HG03571 (cell line): Measurements from ENCODE around the gene IMMP2L.
"Not testable (repeated sequence)": the region's sequence is repeated elsewhere in the genome, so short reads cannot be mapped to it uniquely, and the experiment has no call there.

Source experiments
- ATAC-seq: cut with Tn5 transposase; IDR thresholded peaks from one replicate; pipeline ENCODE4 v1.9.1; 2021; ENCODE audit not compliant: unreplicated experiment

Gene IMMP2L

DNA sequence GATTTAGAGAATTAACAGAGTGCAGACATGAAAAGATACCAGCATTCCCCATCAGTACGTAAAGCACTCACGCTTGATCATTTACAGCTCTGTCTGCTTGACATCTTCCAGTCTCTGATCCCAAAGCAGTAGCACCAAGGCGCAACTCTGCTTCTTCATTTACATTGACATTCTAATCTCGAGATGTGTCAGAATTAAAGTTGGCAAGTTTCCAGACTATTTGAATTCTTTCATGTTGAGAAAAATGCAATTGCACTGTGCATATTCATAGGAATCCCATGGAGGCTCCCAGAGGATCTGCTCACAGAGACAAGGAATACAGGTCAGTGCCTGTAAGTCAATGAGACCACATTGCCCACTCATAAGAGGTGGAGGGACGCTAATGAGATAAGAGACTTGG, 287.4 kb downstream of the IMMP2L start:
- no peak for ATAC-seq

DNA sequence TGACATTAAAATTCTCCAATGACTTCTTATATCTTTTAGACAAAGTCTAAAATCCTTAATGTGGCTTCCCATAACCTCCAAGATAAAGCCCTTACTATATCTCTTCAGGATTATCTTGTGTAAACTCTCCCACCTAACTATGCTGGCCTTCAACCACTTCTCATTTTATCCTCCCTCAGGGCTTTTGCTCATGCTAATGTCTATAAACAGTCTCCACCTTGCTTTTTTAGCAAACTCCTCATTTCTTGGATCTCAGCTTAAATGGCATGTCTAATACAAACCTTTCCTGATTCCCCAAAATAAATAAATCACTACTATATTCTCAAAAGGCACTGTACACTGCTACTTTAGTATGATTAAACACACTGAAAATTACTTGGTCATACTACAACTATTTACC, 290.2 kb downstream of the IMMP2L start:
- ATAC-seq, result no peak

DNA sequence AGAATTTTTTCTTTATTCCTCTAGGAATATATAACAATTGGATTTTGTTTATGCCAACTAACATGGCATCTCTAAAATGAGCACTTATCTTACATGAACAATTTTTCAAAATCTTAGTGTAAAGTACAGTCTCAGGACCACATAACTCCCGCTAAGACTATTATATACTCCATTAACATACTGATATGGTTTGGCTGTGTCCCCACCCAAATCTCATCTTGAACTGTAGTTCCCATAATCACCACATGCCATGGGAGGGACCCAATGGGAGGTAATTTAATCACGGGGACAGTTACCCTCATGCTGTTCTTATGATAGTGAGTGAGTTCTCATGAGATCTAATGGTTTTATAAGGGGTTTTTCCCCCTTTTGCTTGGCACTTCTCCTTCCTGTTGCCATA, 291.5 kb downstream of the IMMP2L start:
- not testable (repeated sequence) for ATAC-seq

DNA sequence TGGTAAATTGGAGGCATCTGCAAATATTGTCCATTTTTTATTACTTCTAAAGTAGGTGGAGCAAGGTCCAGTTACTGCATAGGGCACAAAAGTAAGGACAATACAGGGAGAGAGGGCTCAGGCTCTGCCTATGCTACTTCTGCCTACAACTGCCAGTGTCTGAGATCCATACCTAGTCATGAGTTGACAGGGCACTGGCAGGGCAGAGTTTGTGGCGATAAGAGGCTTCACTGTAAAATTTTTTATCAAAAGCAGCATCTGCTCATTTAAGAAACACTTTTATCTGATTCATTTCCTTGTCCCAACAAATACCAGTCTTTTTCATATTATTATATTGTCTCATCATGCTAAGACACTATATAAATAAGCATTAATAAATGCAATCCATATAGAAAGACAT, 293.4 kb downstream of the IMMP2L start:
- no peak for ATAC-seq

DNA sequence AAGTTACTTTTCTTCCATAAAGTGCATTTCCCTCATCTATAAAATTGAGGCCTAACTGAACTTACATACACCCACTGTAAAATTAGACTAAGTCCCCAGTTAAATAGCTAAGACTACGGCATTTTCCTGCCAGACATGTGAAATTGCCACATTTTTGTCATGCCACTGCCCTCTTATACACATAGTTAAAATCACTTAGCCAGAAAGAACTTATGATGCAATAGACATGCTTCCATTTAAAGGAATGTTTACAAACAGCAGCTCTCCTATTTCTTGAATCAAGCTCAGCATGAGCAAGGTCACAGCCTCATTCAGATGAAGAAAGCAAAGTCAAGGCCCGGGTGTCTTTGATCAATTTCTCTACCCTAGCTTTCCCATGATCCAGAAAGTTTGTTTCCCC, 295.7 kb downstream of the IMMP2L start:
- no peak for ATAC-seq

DNA sequence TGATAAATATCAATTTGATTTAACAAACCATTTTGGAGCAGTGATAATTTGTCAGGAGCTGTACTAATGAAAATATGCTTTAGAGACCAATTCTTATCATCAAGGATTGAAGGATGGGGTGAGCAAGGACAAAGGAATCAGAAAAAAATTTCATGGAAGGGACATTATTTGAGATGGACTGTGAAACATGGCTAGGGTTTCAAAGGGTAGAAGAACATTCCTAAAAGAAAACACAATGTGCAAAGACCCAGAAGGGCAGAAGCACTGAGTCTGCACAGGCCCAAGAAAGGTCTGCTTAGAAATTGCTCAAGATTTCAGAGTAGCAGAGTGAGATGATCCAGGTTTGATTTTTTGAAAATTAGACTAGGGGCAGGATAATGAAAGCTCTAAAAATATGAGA, 296.9 kb downstream of the IMMP2L start:
- no peak for ATAC-seq

DNA sequence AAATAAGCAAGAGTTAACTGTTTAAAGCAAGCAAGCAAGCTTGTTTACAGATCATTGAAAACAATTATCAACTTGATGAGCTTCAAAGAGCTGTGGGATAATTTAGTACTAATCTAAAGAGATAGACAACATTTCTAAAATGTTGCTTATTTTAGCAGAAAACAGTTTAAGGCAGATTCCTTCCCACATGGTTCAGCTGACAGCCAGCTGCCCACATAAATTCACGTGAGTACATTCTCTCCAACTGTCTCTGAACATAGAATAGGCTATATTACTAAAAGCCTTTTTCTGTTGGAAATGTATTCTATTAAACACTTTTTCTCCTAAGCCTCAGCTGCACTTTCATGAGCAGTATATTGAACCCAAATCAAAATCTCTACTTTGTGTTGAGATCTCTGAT, 297.3 kb downstream of the IMMP2L start:
- ATAC-seq, result no peak

DNA sequence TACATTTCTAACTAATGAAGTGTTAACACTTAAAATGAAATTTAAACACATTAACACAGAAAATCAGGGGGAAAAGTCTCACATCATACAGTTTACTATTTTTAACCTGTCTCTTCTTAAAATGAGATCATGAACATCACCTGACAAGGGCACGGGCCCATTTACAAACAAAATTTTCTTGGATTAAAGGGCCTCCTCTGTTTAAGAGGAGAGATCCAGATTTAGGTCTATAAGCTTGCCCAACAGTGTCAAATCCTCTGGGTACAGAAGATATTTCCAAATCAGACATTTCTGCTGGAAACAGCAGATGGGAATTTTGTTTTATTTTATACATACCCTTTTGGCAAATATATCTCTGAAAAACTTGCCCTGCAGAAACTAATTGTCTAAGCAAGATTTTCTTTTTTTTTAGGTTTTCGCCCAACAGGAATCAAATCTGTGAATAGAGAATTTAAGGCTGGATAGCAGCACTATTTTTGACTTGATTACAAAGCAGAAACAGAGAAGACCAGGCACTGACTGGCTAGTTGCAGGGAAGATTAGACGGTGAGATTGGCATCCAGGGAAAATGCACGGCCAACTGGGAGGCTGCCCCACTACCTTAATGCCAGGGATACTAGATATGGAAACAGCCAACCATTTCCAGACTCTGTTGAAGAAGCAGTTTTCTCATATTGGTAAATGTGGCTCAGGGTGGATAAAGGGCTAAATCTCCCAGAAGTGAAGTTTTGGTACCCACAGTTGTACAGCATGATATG, 298.0 kb downstream of the IMMP2L start:
- no peak for ATAC-seq

DNA sequence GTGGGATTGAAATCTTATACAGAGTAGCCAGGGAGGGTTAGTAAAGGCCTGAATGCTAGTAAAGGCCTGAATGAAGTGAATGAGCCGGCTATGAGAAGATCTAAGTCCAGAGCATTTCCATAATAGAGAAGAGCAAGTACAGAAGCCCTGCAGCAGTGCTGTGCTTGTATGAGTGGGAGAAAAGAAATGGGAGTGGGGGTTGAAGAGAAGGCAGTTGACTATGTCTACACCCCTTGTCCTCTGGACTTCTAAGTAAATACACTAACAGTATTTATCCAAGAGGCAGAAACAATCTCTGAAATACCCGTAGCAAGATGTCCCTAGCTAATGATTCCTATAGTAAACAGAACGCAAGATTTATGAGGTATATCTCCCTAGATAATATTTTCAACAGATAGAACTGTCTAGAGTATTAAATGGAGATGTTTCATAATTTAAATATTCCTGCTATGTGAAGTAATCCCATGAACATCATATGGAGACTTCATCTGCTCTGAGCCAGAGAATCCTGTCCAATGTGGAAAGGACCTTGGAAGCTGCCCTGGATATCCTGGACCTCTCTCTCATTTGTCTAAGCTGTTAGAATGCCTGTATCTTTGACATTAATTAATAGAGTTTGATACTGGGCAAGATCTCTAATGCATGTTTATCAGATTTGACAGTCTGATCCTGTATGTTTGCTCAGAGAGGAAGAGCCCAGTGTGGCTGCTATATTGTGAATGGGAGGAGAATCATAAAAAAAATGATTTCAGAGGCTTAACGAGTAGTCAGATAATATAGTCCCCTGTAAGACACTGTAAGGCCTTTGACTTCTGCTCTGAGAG, 299.8 kb downstream of the IMMP2L start:
- no peak for ATAC-seq

DNA sequence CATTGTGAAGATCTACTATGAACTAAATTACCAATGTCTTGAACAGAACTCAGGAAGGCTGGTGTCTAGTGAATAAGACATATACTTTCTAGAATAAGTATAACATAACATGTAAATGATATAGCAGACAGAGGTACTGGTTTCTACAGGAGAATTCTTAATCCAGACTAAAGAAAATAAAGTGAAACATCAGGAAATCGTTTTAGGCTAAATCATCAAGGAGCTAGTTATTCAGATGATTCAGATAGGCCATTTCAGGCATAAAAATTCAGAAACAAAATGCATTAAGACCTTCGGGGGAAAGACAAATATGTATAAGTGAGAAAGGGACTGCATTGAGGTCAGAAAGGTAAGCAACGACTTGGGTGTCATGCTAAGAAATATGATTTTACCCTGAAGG, 300.8 kb downstream of the IMMP2L start:
- no peak for ATAC-seq

DNA sequence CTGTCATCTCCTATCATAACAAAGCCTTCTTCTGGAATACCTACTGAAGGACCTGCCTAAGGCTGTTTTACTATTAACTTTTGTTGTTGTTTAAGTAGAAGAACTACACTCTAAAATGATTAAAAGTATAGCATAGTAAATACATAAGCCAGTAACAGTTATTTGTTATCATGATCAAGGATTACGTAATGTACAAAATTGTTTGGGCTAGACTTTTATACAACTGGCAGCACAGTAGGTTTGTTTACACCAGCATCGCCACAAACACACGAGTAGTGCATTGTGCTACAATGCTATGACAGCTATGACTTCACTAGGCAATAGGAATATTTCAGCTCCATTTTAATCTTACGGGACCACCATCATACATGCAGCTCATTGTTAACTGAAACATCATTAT, 302.3 kb downstream of the IMMP2L start:
- ATAC-seq, result no peak

DNA sequence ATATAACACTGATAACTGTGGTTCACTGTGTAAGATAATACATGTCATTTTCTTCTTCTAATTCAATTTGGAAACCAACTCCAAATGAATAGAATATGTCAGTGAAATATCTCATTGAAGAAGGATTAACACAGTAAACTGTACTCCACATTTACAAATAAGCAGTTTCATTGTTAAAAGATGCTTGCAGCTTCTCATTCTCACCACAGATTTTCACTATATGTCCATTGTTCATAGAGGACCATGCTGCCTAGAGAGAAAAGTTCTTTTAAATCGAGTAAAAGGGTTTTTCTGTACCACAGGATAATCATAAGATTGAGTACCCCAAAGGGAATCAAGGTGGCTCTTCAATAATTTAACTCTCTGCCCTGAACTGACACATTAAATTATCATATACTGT, 305.9 kb downstream of the IMMP2L start:
- no peak for ATAC-seq

DNA sequence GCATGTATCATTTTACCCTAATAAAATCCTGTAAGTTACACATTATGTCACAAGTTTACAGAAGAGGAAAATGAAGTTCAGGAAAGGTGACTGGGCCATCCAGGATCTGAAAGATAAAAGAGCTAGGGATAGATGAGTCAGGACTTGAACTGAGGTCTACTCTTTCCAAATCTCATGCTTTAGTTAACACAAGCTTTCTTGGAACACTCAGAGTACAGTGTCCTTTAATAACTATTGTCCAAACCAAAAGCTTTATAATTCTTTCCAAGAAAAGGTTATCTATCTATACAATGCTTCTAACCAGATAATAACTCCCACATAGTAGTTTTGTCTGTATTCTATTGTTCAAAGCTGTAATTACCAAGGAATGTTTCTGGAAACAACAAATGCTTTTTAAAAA, 306.7 kb downstream of the IMMP2L start:
- no peak for ATAC-seq

DNA sequence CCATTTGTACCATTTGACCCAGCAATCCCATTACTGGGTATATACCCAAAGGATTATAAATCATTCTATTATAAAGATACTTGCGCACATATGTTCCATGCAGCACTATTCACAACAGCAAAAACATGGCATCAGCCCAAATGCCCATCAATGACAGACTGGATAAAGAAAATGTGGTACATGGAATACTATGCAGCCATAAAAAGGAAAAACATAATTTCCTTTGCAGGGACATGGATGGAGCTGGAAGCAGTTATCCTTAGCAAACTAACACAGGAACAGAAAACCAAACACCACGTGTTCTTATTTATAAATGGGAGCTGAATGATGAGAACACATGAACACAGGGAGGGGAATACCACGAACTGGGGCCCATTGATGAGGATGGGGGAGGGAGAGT, 310.9 kb downstream of the IMMP2L start:
- not testable (repeated sequence) for ATAC-seq

DNA sequence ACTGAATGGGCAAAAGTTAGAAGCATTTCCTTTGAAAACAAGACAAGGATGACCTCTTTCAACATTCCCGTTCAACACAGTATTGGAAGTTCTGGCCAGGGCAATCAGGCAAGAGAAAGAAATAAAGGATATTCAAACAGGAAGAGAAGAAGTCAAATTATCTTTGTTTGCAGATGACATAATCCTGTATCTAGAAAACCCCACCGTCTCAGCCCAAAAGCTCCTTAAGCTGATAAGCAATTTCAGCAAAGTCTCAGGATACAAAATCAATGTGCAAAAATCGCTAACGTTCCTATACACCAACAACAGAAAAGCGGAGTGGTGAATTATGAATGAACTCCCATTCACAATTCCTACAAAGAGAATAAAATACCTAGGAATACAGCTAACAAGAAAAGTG, 312.5 kb downstream of the IMMP2L start:
- not testable (repeated sequence) for ATAC-seq

DNA sequence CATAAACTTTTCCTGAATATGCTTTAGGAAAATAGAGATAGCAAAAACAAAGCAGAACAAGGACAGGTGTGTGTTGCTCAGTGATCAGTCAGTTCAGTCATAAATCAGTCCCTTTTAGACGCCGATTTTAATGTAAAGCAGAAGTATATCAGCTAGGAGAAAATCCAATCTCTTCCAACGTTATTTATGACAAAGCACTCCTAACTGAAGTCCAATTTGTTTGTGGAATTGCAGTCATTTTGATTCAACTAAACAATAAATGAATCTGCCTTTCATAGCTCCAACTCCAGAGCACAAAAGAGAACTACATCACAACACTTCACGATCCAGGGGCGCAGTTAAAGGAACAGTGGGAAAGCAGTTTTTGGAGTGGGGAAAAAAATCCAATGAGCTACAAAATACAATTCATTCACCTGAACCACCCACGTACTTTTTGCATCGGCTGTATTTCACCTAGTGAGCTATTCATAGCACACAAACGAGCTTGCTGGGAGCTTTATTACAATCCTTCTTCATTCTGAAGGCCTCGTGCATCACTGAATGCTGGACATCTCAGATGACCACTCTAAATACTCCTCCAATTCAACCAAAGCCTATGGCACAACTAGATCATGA, 320.0 kb downstream of the IMMP2L start:
- ATAC-seq, result no peak

DNA sequence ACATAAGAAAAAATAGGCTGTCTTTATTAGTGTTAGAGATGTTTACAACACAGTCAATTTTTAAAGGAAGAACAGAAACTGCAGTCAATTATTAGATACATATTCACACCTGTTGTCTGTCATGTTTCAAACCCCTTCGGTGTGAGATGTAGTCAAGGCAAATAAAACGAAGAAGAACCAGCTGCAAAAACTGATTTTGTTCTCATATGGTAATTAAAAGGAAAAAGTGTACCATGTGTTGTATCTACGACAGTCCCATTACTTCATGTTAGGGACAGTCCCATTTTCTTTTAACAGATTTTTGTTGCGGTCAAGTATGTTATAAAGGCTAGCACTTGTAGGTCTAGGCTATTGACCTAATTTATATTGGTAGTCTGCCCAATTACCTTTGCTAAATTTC, 321.9 kb downstream of the IMMP2L start:
- no peak for ATAC-seq

DNA sequence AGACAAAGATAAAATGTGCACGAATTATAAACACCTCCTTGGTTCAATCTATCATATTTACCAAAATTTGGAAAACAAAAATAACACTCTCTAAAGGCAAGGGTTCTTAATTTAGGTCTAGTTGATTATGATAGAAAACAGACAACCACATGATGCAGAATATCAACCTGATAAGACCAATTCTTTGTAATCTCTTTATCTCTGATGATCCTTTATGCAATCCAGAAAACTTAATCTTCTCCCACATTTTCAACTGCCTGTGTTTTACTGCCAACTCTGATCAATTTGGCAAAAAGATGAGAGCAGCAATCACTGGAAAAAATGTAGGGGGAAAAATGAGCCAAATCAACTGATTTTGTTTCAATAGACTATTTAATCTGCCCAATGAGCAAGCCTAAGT, 322.9 kb downstream of the IMMP2L start:
- ATAC-seq, result no peak

DNA sequence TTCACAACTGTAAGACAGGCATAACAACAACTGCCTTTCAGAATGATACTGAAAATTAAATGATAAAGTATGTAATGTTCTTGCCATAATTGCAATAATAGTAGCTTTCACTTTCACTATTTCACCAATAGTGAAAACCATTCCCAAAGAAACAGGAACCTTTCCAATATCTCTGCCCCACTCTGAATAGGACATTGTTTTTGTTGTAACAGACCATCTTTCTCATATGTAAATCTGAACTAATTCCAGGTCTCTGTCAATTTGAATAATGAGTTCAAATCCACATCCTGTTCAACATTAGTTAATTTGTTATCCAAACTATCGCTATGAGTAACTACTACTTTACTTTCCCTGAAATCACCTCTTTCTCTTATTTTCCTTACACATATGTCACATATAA, 323.4 kb downstream of the IMMP2L start:
- no peak for ATAC-seq

DNA sequence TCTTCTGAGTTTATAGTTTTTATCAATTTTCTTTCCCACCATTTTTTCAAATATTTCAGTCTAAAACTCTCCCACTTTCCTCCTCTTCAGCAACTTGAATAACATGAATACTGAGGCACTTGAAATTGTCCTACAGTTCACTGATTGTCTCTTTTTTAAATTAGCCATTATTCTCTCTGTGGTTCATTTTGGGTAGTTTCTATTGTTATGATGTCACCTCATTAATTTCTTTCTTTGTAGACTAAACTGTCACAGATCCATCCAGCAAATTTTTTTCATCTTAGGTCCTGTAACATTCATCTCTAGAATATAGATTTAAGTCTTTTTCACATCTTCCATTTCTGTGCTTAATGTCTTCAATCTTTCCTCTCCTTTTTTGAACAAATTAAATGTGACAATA, 326.6 kb downstream of the IMMP2L start:
- ATAC-seq, result no peak

DNA sequence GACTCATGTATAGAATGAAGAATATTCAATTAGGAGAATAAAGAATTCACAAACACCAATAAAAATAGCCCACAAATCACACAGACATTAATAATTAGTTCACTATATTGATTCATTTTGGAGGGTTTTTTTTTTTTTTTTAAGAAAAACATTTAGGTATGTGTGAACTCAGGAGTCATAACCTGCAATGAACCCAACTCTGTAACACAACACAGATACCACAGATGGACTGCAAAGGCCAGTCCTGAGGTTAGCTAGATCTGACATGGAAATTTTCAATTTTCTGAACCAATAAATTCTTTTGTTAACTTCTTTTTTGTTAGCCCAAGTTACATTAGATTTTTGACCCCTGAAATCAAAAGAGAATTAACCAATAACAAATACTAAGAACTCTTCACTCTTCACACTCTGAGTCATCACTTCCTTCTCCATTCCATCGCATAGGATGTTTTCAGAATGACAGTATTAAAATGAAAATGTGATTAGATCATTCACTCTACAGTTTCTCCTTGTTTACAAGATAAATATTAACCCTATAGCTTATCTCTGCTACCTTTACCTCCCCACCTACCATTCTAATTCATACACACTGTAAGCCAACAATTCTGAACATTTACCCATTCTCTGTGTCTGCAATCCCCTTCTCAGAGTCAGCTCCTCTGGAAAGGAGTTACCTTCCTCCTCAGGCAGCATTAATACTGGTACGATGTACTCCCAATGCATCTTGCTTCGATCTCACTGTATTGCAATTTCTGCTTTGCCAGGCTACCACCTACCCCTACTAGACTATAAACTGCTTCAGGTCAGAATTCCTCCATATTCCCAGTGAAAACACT, 329.8 kb downstream of the IMMP2L start:
- ATAC-seq, result peak; percentile 95
